K562 (cell line): ENCODE results near the gene EIF4E1B. TPM values are rescaled to one million over a fixed set of nuclear protein-coding genes. Genes with fewer than 3 reads are reported as not detected.
A peak's percentile ranks its signal among the peaks of the same experiment; 100 is the strongest.

Experiments
- AFF4 ChIP-seq: sonication (generic); formaldehyde crosslinking; IDR thresholded peaks from 2 replicates; pipeline ENCODE4 v1.8.0; 2023; ENCODE audit warnings: mild to moderate bottlenecking, missing genetic modification reagents
- CTCF ChIP-seq, 3 experiments: IDR thresholded peaks in 2 of 3; conservative IDR thresholded peaks in 1 of 3; 2 replicates each; pipeline ENCODE4 v1.5.1; 2011 to 2012; ENCODE audit warnings: low read length in 3 of 3, mild to moderate bottlenecking in 3 of 3, control low read depth in 2 of 3, improper control_type of control experiment in 1 of 3, inconsistent platforms in 1 of 3, low read depth in 1 of 3, mixed read lengths in 1 of 3, moderate library complexity in 1 of 3; ENCODE audit not compliant: insufficient read depth in 2 of 3
- E2F4 ChIP-seq: sonication (generic); formaldehyde crosslinking; IDR thresholded peaks from 2 replicates; pipeline ENCODE4 v1.8.0; 2022; ENCODE audit warnings: mild to moderate bottlenecking, low read depth, missing genetic modification reagents
- HNRNPL ChIP-seq: fragments of 200-400 bp; formaldehyde crosslinking; IDR thresholded peaks from 2 replicates; pipeline ENCODE4 v1.6.1; 2017; ENCODE audit warnings: low read depth, mild to moderate bottlenecking, low read length
- HNRNPLL ChIP-seq: fragments of 200-400 bp; formaldehyde crosslinking; IDR thresholded peaks from 2 replicates; pipeline ENCODE4 v1.6.1; 2017; ENCODE audit warnings: low read length, low read depth, mild to moderate bottlenecking; ENCODE audit not compliant: poor library complexity, severe bottlenecking
- LEF1 ChIP-seq: fragments of 450-650 bp; IDR thresholded peaks from 2 replicates; pipeline ENCODE4 v1.6.1; 2016; ENCODE audit warnings: mild to moderate bottlenecking
- MAZ ChIP-seq, 2 experiments: fragments of 450-650 bp in 1 of 2; sonication (generic) in 1 of 2; formaldehyde crosslinking; IDR thresholded peaks in 1 of 2; conservative IDR thresholded peaks in 1 of 2; 2 replicates each; pipeline versions ENCODE4 v1.4.0 to v1.5.0; 2020; ENCODE audit warnings: mild to moderate bottlenecking in 1 of 2, missing genetic modification reagents in 1 of 2
- PHF21A ChIP-seq: fragments of 450-650 bp; IDR thresholded peaks from 2 replicates; pipeline ENCODE4 v1.6.1; 2017; ENCODE audit warnings: low read depth, borderline replicate concordance
- RBBP5 ChIP-seq: fragments of 200-600 bp; sonication (generic); IDR thresholded peaks from 2 replicates; pipeline ENCODE4 v1.6.1; 2012; ENCODE audit warnings: borderline replicate concordance, mild to moderate bottlenecking, low read length, control low read depth, inconsistent platforms; ENCODE audit not compliant: insufficient read depth, poor library complexity, severe bottlenecking
- STAG1 ChIP-seq: sonication (generic); formaldehyde crosslinking; IDR thresholded peaks from 2 replicates; pipeline ENCODE4 v1.5.0; 2020; ENCODE audit warnings: missing genetic modification reagents, borderline replicate concordance
- TEAD2 ChIP-seq: fragments of 450-650 bp; IDR thresholded peaks from 2 replicates; pipeline ENCODE4 v1.6.1; 2016; ENCODE audit warnings: missing genetic modification characterization, control low read depth, missing compliant biosample characterization
- VEZF1 ChIP-seq: fragments of 200-800 bp; sonication (Bioruptor generic); IDR thresholded peaks from 2 replicates; pipeline ENCODE4 v1.6.1; 2017; ENCODE audit warnings: missing genetic modification characterization, missing compliant biosample characterization
- ZBTB8A ChIP-seq: fragments of 450-650 bp; IDR thresholded peaks from 2 replicates; pipeline ENCODE4 v1.6.1; 2018; ENCODE audit warnings: mild to moderate bottlenecking, moderate library complexity; ENCODE audit not compliant: partially characterized antibody
- ZNF165 ChIP-seq: fragments of 250-450 bp; sonication (Bioruptor Pico); IDR thresholded peaks from 2 replicates; pipeline ENCODE4 v1.4.0; 2020; ENCODE audit warnings: borderline replicate concordance
- ZNF639 ChIP-seq, 2 experiments: fragments of 200-800 bp in 1 of 2; sonication (Bioruptor generic) in 1 of 2; sonication (generic) in 1 of 2; formaldehyde crosslinking in 1 of 2; IDR thresholded peaks in 1 of 2; conservative IDR thresholded peaks in 1 of 2; 2 replicates each; pipeline versions ENCODE4 v1.5.0 to v1.6.1; 2016 to 2020; ENCODE audit warnings: missing compliant biosample characterization in 1 of 2, missing genetic modification characterization in 1 of 2, missing genetic modification reagents in 1 of 2
- polyA plus RNA-seq, 8 experiments: library from polyadenylated mRNA; depleted of rRNA in 4 of 8; stranded (reverse) in 5 of 8; unstranded in 3 of 8; fragments of >200 nt; fragmentation: Nextera tagmentation in 2 of 8; fragmentation: Illumina TruSeq in 1 of 8; extraction: Ambion mirVana in 2 of 8; extraction: Trizol in 1 of 8; gene quantifications; 2 replicates each; pipeline versions ENCODE4 v1.2.1 to v1.2.3, GENCODE V29; 2011 to 2014; ENCODE audit warnings: inconsistent platforms in 1 of 8, missing spikeins in 1 of 8
- total RNA-seq, 7 experiments: library from RNA; depleted of rRNA in 6 of 7; stranded (reverse); fragments of >200 nt in 6 of 7; fragmentation: Illumina TruSeq in 2 of 7; extraction: Trizol in 2 of 7; gene quantifications; 2 replicates each; pipeline versions ENCODE4 v1.2.1 to v1.2.3, GENCODE V29; 2011 to 2021; ENCODE audit warnings: low replicate concordance in 1 of 7

The EIF4E1B gene
- total and polyA plus RNA-seq, 9 of the 15 experiments (the other 6 are each of a cell fraction or from before 2014, with no cell fraction given) = not detected

GRCh38 chr5:176675676-176676360 is 45.3 kb downstream of the EIF4E1B start (continued):
- TF ChIP-seq ZNF639 (CRISPR knock-in tag; conservative IDR thresholded peaks at IDR 0.05 in 1 of 2, IDR thresholded peaks at IDR 0.05 in 1 of 2) (no peak), TEAD2 (tag) (peak; percentile 99), RBBP5 (no peak), HNRNPL (no peak), E2F4 (CRISPR knock-in tag) (no peak), HNRNPLL (no peak), MAZ (CRISPR knock-in tag; conservative IDR thresholded peaks at IDR 0.05 in 1 of 2, IDR thresholded peaks at IDR 0.05 in 1 of 2) (no peak), LEF1 (0 out of 2 replicates have a peak, but pooled peaks have one; percentile 10), CTCF (IDR thresholded peaks at IDR 0.05 in 2 of 3, conservative IDR thresholded peaks at IDR 0.05 in 1 of 3; ENCODE audit: insufficient read depth in 2 of 3, low read depth in 1 of 3, low read length in 3 of 3) (peak; percentile 78 to 82 (median 79)), STAG1 (CRISPR knock-in tag) (no peak), AFF4 (CRISPR knock-in tag) (no peak), PHF21A (0 out of 2 replicates have a peak, but pooled peaks have one; percentile 50), VEZF1 (CRISPR knock-in tag) (no peak; the same call in 1 of the 2 replicates), ZNF165 (no peak), ZBTB8A (no peak)
